HG03439 (cell line): Measurements from ENCODE around the gene LRRC43.
"Not testable (repeated sequence)": the region's sequence is repeated elsewhere in the genome, so short reads cannot be mapped to it uniquely, and the experiment has no call there.

Experiments
- ATAC-seq: cut with Tn5 transposase; IDR thresholded peaks from one replicate; pipeline ENCODE4 v1.9.1; 2021; ENCODE audit warnings: mild to moderate bottlenecking, moderate library complexity; ENCODE audit not compliant: unreplicated experiment

LRRC43 gene

GRCh38 chr12:122155705-122156104 lies 27.2 kb upstream of the LRRC43 start:
- no peak for ATAC-seq

DNA sequence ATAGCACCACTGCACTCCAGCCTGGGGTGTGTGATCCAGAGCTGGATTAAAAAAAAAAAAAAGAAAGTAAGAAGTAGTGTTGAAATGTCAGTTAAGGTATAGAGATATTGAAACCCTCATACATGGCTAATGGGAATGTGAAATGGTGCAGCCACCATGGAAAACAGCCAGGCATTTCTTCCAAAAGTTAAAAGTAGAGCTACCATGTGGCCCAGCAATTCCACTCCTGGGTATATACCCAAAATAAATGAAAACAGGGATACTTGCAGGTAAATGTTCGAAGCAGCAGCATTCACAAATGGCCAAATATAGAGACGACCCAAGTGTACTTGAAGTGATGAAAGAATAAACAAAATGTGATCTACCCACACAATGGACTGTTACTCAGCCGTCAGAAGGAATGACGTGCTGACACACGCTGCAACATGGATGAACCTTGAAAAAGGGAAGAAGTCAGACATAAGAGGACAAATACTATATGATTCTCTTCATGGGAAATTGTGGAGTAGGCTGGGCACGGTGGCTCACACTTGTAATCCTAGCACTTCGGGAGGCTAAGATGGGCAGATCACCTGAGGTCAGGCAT lies 24.1 kb upstream of the LRRC43 start:
- no peak for ATAC-seq

- no peak for ATAC-seq
These were observed 23.0 kb upstream of the LRRC43 start for GRCh38 chr12:122159882-122160281.

GRCh38 chr12:122160761-122161160 lies 22.2 kb upstream of the LRRC43 start:
- no peak for ATAC-seq

DNA sequence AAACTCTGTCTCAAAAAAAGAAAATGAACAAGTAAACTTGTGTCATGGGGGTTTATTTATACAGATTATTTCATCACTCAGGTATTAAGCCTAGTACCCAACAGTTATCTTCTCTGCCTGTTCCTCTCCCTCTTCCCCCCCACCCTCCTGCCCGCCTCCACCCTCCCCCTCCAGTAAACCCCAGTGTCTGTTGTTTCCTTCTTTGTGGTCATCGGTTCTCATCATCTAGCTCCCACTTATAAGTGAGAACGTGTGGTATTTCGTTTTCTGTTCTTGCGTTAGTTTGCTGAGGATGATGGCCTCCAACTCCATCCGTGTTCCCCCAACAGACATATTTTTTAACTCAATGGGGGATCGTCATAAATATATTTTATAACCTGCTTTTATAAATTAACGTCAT lies 21.2 kb upstream of the LRRC43 start:
- no peak for ATAC-seq

DNA sequence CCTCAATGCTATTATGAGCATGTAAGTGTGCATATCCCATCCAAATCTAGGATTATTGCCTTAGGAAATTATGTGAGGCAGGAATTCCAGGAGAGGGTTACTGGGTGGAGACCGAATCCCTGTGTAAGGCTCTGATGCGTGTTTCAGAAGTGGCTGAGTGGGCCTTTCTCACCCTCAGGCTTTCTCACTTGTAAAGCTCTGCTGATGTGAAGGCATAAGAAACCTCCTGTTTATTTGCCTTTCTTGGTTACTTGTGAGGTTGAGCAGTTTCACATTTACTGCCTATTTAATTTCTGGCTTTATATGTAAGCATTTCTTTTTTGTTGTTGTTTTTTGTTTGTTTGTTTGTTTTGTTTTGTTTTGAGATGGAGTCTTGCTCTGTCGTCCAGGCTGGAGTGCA lies 19.9 kb upstream of the LRRC43 start:
- ATAC-seq = no peak

DNA sequence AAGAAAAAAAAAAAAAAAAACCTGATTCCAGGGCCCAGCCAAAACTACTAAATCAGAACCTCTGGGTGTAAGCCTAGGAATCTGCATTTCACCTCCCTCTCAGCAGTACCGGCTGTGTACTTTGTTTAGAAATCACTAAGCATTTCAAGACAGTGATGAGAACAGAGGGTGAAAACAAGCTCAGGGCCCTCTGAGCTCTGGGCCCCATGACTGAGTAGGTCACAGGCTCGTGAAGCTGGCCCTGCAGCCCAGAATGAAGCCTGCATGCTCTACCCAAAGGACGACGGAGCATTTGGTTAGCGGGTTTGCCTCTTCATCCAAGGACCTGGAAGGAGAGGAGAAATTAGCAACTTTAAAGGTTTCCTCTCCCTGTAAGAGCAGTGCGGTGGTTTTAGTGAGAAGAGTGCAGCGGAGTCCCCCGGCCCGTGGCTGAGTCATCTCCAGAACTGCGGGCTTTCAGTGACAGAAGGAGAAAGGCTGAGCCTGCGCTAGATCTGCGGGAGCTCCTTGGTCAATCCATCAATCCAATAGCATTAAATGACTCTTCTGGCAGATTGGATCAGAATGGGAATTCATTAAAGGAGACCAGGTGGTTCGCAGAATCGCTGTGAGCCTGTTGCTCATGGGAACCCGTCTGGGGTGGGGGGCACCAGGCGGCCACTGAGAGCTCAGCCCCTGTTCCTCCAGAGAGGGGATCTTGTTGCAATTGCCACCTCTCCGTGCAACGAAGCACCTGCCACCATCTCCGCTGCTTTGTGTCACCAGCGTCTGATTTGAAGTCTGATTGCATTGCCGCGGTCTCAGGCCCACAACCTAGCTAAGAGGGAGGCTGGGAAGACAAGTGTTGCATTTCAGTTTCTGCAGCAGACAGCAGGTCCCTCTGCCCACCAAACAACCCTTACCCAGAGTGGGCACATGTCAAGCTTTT lies 16.2 kb upstream of the LRRC43 start:
- ATAC-seq = peak; percentile 84

DNA sequence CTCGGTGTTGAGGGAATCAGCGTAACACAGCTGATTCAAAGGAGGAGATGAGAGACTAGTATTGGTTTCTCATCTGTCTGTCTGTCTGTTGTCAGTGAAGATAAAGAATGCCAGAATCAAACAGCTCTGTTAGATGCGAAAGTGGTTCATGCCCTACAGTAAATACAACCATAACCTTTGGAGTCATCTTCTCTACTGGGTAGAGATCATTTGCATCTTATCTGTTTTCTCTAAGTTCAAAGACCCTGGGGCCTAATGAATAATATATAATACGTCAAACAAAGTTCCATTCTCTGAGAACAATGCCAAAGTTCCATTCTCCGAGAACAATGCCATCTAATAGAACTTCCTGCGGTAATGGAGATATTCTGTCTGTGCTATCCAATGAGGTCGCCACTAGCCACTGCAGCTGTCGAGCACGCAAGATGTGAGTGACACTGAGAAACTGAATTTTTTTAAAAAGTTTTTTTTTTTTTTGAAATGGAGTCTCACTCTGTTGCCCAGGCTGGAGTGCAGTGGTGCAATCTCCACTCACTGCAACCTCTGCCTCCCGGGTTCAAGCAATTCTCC lies 15.5 kb upstream of the LRRC43 start:
- no peak for ATAC-seq

DNA sequence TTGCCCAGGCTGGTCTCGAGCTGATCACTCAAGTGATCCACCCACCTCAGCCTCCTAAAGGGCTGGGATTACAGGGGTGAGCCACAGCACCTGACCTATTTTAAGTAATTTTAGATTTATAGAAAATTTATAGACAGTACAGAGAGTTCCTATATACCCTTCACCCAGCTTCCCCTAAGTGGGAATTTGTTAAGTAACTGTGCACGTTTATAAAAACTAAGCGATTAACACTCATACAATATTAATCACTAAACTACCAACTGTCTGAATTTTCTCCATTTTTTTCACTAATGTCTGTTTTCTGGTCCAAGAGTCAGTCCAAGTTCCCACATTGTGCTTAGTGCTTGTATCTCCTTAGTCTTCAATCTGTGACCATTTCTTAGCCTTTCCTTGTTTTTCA lies 14.4 kb upstream of the LRRC43 start:
- ATAC-seq = no peak

GRCh38 chr12:122171399-122171798 lies 11.5 kb upstream of the LRRC43 start:
- ATAC-seq = no peak

GRCh38 chr12:122172262-122172939 lies 10.5 kb upstream of the LRRC43 start:
- no peak for ATAC-seq

DNA sequence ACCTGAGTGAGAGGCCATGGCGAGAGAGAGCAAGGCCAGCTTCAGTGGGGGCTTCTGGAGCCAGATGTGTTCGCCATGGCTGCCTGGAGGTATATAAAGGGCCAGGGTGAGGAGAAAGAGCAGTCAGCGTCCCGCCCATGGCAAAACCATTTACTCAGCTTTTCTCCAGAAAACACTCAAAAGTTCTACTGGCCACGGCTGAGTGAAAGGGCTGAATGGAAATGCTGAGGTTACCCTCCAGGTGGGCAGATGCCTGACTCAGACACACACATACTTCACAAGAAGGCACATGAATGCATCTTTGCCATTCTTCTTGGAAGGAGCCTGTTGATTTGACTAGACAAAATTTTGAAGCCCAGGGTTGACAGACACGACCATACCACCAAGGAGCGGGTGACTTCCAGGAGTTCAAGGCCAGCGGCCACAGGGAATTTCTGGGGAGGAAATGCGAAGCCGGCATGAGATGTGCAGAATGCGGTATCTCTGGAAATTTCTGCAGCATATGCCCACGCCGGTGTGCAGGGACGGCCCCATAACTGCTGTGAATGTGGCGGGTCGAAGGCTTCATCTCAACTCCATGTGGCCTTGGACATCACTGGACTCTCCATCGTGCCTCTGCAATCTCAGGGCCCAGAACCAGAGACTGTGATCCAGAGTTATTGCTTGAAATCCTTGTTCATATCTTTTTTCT lies 8.6 kb upstream of the LRRC43 start, which contains the start of gene IL31:
Gene IL31 (minus strand): TSS at position 67 of the 691 bp plus-strand sequence. CDS start 49 bp downstream, at position 18.
- no peak for ATAC-seq

- ATAC-seq = not testable (repeated sequence)
These were observed 6.5 kb upstream of the LRRC43 start for GRCh38 chr12:122176473-122176872.

- ATAC-seq = no peak
These were observed 641 bp downstream of the LRRC43 start for GRCh38 chr12:122183588-122183940.

- no peak for ATAC-seq
These were observed 1.6 kb downstream of the LRRC43 start for GRCh38 chr12:122184517-122184916.

GRCh38 chr12:122185079-122185478 lies 2.2 kb downstream of the LRRC43 start:
- no peak for ATAC-seq

GRCh38 chr12:122185494-122186082 lies 2.7 kb downstream of the LRRC43 start:
- no peak for ATAC-seq

GRCh38 chr12:122187466-122187865 lies 4.5 kb downstream of the LRRC43 start:
- no peak for ATAC-seq

- ATAC-seq = no peak
These were observed 6.9 kb downstream of the LRRC43 start for GRCh38 chr12:122189626-122190475.
